K562 (cell line): ENCODE measurements around the gene KCTD21. TPM values are rescaled to one million over a fixed set of nuclear protein-coding genes. Genes with fewer than 3 reads are reported as not detected.

Source experiments
- ATAC-seq: fragments of 200-7000 bp; cut with Tn5 transposase; 3 replicates; pipeline ENCODE4 v1.9.1; 2020; ENCODE audit warnings: moderate library complexity
- BruUV-seq: library from RNA; stranded (reverse); fragments of 400-500 nt; replicated peaks from 2 replicates; lab custom pipeline; 2021; lab: Mats Ljungman, UMichigan
- CTCF ChIA-PET: fragments of 300-600 bp; formaldehyde crosslinking; extraction: SDS; loops from one replicate; lab custom pipeline; 2021; ENCODE audit warnings: low intra/inter-chr PET ratio; lab: Yijun Ruan, JAX
- POLR2A ChIA-PET: fragments of 300-600, 350-650 bp; sonication (Branson Sonifier 250); formaldehyde crosslinking; extraction: SDS; loops from one replicate; lab custom pipeline; 2021; ENCODE audit warnings: antibody characterized with exemption, inconsistent platforms; lab: Yijun Ruan, JAX
- DNase-seq, 4 experiments: peaks; one replicate each; pipeline versions ENCODE4 v3.0.0 to v3.0.0-alpha.2; 2011 to 2018; ENCODE audit warnings: low spot score in 3 of 4, mixed read lengths in 3 of 4; ENCODE audit errors: extremely low read depth in 1 of 4
- FAIRE-seq: peaks from 2 replicates; lab custom pipeline; 2011; peaks lifted over from hg19 to GRCh38; lab: Jason Lieb, UNC
- H2AFZ ChIP-seq: 2 replicates; pipeline ENCODE4 v1.6.0; 2011; ENCODE audit warnings: low read depth, low read length, control low read depth, inconsistent platforms
- H3K27ac ChIP-seq: fragments of 200-600 bp; 3 replicates; pipeline ENCODE4 v1.8.0; 2011; ENCODE audit warnings: low read depth, mild to moderate bottlenecking, control low read depth, inconsistent platforms, low read length, moderate library complexity, mixed read lengths; ENCODE audit errors: extremely low read depth
- H3K27me3 ChIP-seq, 2 experiments: fragments of 300-600 bp in 1 of 2; 2 replicates in 1 of 2; 3 replicates in 1 of 2; pipeline versions ENCODE4 v1.6.0 to v1.8.0; 2011; ENCODE audit warnings: inconsistent platforms in 2 of 2, low read length in 2 of 2, mild to moderate bottlenecking in 1 of 2, mixed read lengths in 1 of 2, moderate library complexity in 1 of 2; ENCODE audit not compliant: control insufficient read depth in 2 of 2, insufficient read depth in 2 of 2
- H3K36me3 ChIP-seq: fragments of 300-600 bp; 3 replicates; pipeline ENCODE4 v1.8.0; 2011; ENCODE audit warnings: mild to moderate bottlenecking, low read length, inconsistent platforms; ENCODE audit not compliant: control insufficient read depth, insufficient read depth
- H3K4me1 ChIP-seq, 2 experiments: fragments of 200-600 bp in 1 of 2; replicated peaks in 1 of 2; 2 replicates in 1 of 2; 3 replicates in 1 of 2; pipeline versions ENCODE4 v1.5.1 to v1.8.0; 2011; ENCODE audit warnings: inconsistent platforms in 2 of 2, low read length in 2 of 2, mild to moderate bottlenecking in 1 of 2, mixed read lengths in 1 of 2, moderate library complexity in 1 of 2; ENCODE audit not compliant: control insufficient read depth in 2 of 2, insufficient read depth in 2 of 2
- H3K4me2 ChIP-seq: 2 replicates; pipeline ENCODE4 v1.6.1; 2011; ENCODE audit warnings: low read length, control low read depth, inconsistent platforms, mixed read lengths; ENCODE audit not compliant: insufficient read depth
- H3K4me3 ChIP-seq: fragments of 200-600 bp; sonication (generic), shearing (Covaris generic); 2 replicates; pipeline ENCODE4 v1.5.1; 2016; ENCODE audit warnings: control low read depth, inconsistent platforms
- H3K79me2 ChIP-seq: fragments of 200-600 bp; 3 replicates; pipeline ENCODE4 v1.8.0; 2011; ENCODE audit warnings: low read length, inconsistent platforms; ENCODE audit not compliant: control insufficient read depth, insufficient read depth
- H3K9ac ChIP-seq, 2 experiments: 2 replicates each; pipeline versions ENCODE4 v1.6.0 to v1.6.1; 2011; ENCODE audit warnings: low read depth in 2 of 2, low read length in 2 of 2, control low read depth in 1 of 2, inconsistent platforms in 1 of 2, mild to moderate bottlenecking in 1 of 2, mixed read lengths in 1 of 2; ENCODE audit not compliant: insufficient read depth in 1 of 2
- H3K9me1 ChIP-seq: one replicate; pipeline ENCODE4 v1.6.0; 2011; ENCODE audit warnings: inconsistent platforms, mild to moderate bottlenecking, low read length, moderate library complexity; ENCODE audit not compliant: control insufficient read depth, insufficient read depth
- H3K9me3 ChIP-seq: replicated peaks from 2 replicates; pipeline ENCODE4 v1.5.1; 2011; ENCODE audit warnings: low read depth, low read length, inconsistent platforms; ENCODE audit not compliant: control insufficient read depth, insufficient read depth
- H4K20me1 ChIP-seq: replicated peaks from 2 replicates; pipeline ENCODE4 v1.6.1; 2011; ENCODE audit warnings: low read length, inconsistent platforms, mixed read lengths; ENCODE audit not compliant: control insufficient read depth, insufficient read depth
- AFF1 ChIP-seq, 2 experiments: fragments of 450-650 bp; IDR thresholded peaks; 2 replicates each; pipeline ENCODE4 v1.6.1; 2018; ENCODE audit warnings: mild to moderate bottlenecking in 2 of 2, low read depth in 1 of 2; ENCODE audit not compliant: partially characterized antibody in 2 of 2
- BRF1 ChIP-seq: IDR thresholded peaks from 3 replicates; pipeline ENCODE4 v1.6.1; 2011; ENCODE audit warnings: borderline replicate concordance, mild to moderate bottlenecking; ENCODE audit not compliant: insufficient read length; ENCODE audit errors: extremely low read depth
- BRF2 ChIP-seq: IDR thresholded peaks from 3 replicates; pipeline ENCODE4 v1.6.1; 2011; ENCODE audit warnings: borderline replicate concordance, mild to moderate bottlenecking; ENCODE audit not compliant: insufficient read length, insufficient read depth
- FIP1L1 ChIP-seq: fragments of 200-400 bp; formaldehyde crosslinking; IDR thresholded peaks from 2 replicates; pipeline ENCODE4 v1.6.1; 2018; ENCODE audit warnings: mild to moderate bottlenecking, low read depth, low read length; ENCODE audit not compliant: poor library complexity, severe bottlenecking
- KLF16 ChIP-seq: IDR thresholded peaks from 2 replicates; pipeline ENCODE4 v1.6.1; 2016; ENCODE audit warnings: antibody characterized with exemption
- MTA3 ChIP-seq: fragments of 450-650 bp; formaldehyde crosslinking; IDR thresholded peaks from 2 replicates; pipeline ENCODE4 v1.6.1; 2017; ENCODE audit warnings: mild to moderate bottlenecking, borderline replicate concordance
- POLR2H ChIP-seq: IDR thresholded peaks from 2 replicates; pipeline ENCODE4 v1.6.1; 2016; ENCODE audit warnings: missing genetic modification characterization, low read depth, mild to moderate bottlenecking, control low read depth, missing compliant biosample characterization, moderate library complexity
- POU5F1 ChIP-seq: fragments of 150-350 bp; IDR thresholded peaks from 2 replicates; pipeline ENCODE4 v1.6.1; 2014; ENCODE audit warnings: borderline replicate concordance, low read length, low read depth, mild to moderate bottlenecking; ENCODE audit not compliant: partially characterized antibody
- SUPT5H ChIP-seq: fragments of 450-650 bp; IDR thresholded peaks from 2 replicates; pipeline ENCODE4 v1.6.1; 2016
- TBL1XR1 ChIP-seq, 2 experiments: IDR thresholded peaks; 2 replicates each; pipeline ENCODE4 v1.6.1; 2012; ENCODE audit warnings: improper control_type of control experiment in 2 of 2, low read length in 2 of 2, mild to moderate bottlenecking in 1 of 2
- TFAM ChIP-seq: fragments of 250-450 bp; sonication (Bioruptor Pico); conservative IDR thresholded peaks from 2 replicates; pipeline ENCODE4 v1.5.0; 2021; ENCODE audit warnings: mild to moderate bottlenecking, moderate library complexity
- ZNF197 ChIP-seq: fragments of 200-800 bp; sonication (Bioruptor generic); IDR thresholded peaks from 2 replicates; pipeline ENCODE4 v1.6.1; 2016; ENCODE audit warnings: low read depth, missing genetic modification characterization, missing compliant biosample characterization
- WGBS: fragments of 100-300 bp; shearing (Covaris generic); methylation state at CpG from one replicate; pipeline ENCODE4 v1.1.6; 2016; ENCODE audit warnings: low coverage, mixed read lengths; ENCODE audit not compliant: insufficient coverage; ENCODE audit errors: missing lambda C conversion rate; 5-methylcytosine and 5-hydroxymethylcytosine counted together
- in situ Hi-C: fragments of 300-500 bp; cut with MboI; formaldehyde crosslinking; loops from 4 replicates; pipeline ENCODE4 v1.15.0; 2018; ENCODE audit warnings: inconsistent platforms, mixed read lengths
- intact Hi-C: fragments of 100-400 bp; cut with micrococcal nuclease; formaldehyde crosslinking; loops from 2 replicates; pipeline ENCODE4 v1.14.2; 2022
- polyA plus RNA-seq, 8 experiments: library from polyadenylated mRNA; depleted of rRNA in 4 of 8; stranded (reverse) in 5 of 8; unstranded in 3 of 8; fragments of >200 nt; fragmentation: Nextera tagmentation in 2 of 8; fragmentation: Illumina TruSeq in 1 of 8; extraction: Ambion mirVana in 2 of 8; extraction: Trizol in 1 of 8; gene quantifications; 2 replicates each; pipeline versions ENCODE4 v1.2.1 to v1.2.3, GENCODE V29; 2011 to 2014; ENCODE audit warnings: inconsistent platforms in 1 of 8, missing spikeins in 1 of 8
- total RNA-seq, 7 experiments: library from RNA; depleted of rRNA in 6 of 7; stranded (reverse); fragments of >200 nt in 6 of 7; fragmentation: Illumina TruSeq in 2 of 7; extraction: Trizol in 2 of 7; gene quantifications; 2 replicates each; pipeline versions ENCODE4 v1.2.1 to v1.2.3, GENCODE V29; 2011 to 2021; ENCODE audit warnings: low replicate concordance in 1 of 7

Gene KCTD21
- total and polyA plus RNA-seq, 9 of the 15 experiments (the other 6 are each of a cell fraction or from before 2014, with no cell fraction given) = 0.34 to 5.4 (median 1.9) TPM

GRCh38 chr11:78211565-78211964, 23.1 kb upstream of the KCTD21 start:
- Histone ChIP-seq H2AFZ (no peak overlapping the region), H4K20me1 (no peaks in the 10 kb centered on the region), H3K9me1 (no peaks in the 10 kb centered on the region), H3K4me3 (no peak overlapping the region), H3K4me1 (peaks cover 4 to 8% of the 10 kb centered on the region in 2 experiments; a peak in 3 of 5 replicates), H3K4me2 (no peak overlapping the region)
- FAIRE-seq (no peak), DNase-seq (no peak)
- no TSS peak for BruUV-seq
- in situ Hi-C loops = no loop called here
- 88% methylated on average over 5 of the region's 5 CpGs for WGBS
- TF ChIP-seq POLR2H (tag) (0 out of 2 replicates have a peak, but pooled peaks have one; percentile 28), POU5F1 (no peak), ZNF197 (CRISPR knock-in tag) (no peak), FIP1L1 (no peak), KLF16 (0 out of 2 replicates have a peak, but pooled peaks have one; percentile 10), BRF2 (no peak), SUPT5H (0 out of 2 replicates have a peak, but pooled peaks have one; percentile 38), MTA3 (no peak), TFAM (CRISPR knock-in tag) (no peak), BRF1 (no peak), TBL1XR1 (IDR thresholded peaks at IDR 0.05; ENCODE audit: low read length in 2 of 2) (no peak), AFF1 (IDR thresholded peaks at IDR 0.05; ENCODE audit: low read depth in 1 of 2, partially characterized antibody in 2 of 2) (peak in 1 of 2 experiments; percentile 95)
- TF ChIP-seq, all 486 proteins: peak for 4
- no peaks in the 10 kb centered on the region for H3K79me2 ChIP-seq
- H3K36me3 ChIP-seq = peaks cover 45% of the 10 kb centered on the region; the same call in 2 of the 3 replicates
- intact Hi-C loops = no loop called here
- CTCF ChIA-PET = no interaction called here
- H3K9ac ChIP-seq = no peak overlapping the region
- POLR2A ChIA-PET = no interaction called here
- H3K27me3 ChIP-seq = no peaks in the 10 kb centered on the region
- H3K27ac ChIP-seq = no peak overlapping the region
- no peaks in the 10 kb centered on the region for H3K9me3 ChIP-seq
- no peak for ATAC-seq
